SK-N-MC (cell line): ENCODE results near the gene TMEM98.

Source experiments
- FOXP2 ChIP-seq: optimal IDR thresholded peaks from 2 replicates; pipeline ENCODE3; 2011; ENCODE audit warnings: mild to moderate bottlenecking, moderate library complexity; ENCODE audit not compliant: insufficient read depth; ENCODE audit errors: extremely low read length, control extremely low read depth
- POLR2AphosphoS5 ChIP-seq: IDR thresholded peaks from 2 replicates; pipeline ENCODE4 v1.6.1; 2012; ENCODE audit warnings: mild to moderate bottlenecking, low read depth, low read length, borderline replicate concordance

GRCh38 chr17:32917842-32918241 is 10.1 kb upstream of the TMEM98 start:
- TF ChIP-seq POLR2AphosphoS5 (no peak), FOXP2 (no peak)
